Suprapubic skin (tissue), 4 donors: Measurements from ENCODE around the gene CCT7.

ENCODE experiments used
- CTCF ChIP-seq, 2 donors: fragments of 200-600 bp in 1 of 2; fragments of 450-650 bp in 1 of 2; sonication (generic) in 1 of 2; IDR thresholded peaks; one replicate each; pipeline ENCODE4 v1.5.1; 2016 to 2019; ENCODE audit warnings: antibody characterized with exemption in 2 of 2, mild to moderate bottlenecking in 1 of 2, moderate library complexity in 1 of 2
- POLR2A ChIP-seq, 2 donors: fragments of 450-650 bp; IDR thresholded peaks; one replicate each; pipeline ENCODE4 v1.6.1; 2017; ENCODE audit warnings: antibody characterized with exemption in 2 of 2, mild to moderate bottlenecking in 2 of 2, moderate library complexity in 2 of 2
- POLR2AphosphoS5 ChIP-seq, 3 donors: sonication (generic); formaldehyde crosslinking; IDR thresholded peaks; one replicate each; pipeline ENCODE4 v1.6.1; 2017; ENCODE audit warnings: antibody characterized with exemption in 3 of 3

- TF ChIP-seq POLR2A (IDR thresholded peaks at IDR 0.05) = no peak
- TF ChIP-seq CTCF (IDR thresholded peaks at IDR 0.05) = no peak
- TF ChIP-seq POLR2AphosphoS5 (IDR thresholded peaks at IDR 0.05) = no peak
These were observed 38.2 kb downstream of the CCT7 start for GRCh38 chr2:73272270-73272669.
